Ishikawa (cell line): ENCODE data around the gene PHF23.

Experiments
- CEBPB ChIP-seq: IDR thresholded peaks from 2 replicates; pipeline ENCODE4 v1.6.1; 2012
- CREB1 ChIP-seq: IDR thresholded peaks from 2 replicates; pipeline ENCODE4 v1.6.1; 2012; ENCODE audit warnings: low read depth
- EGR1 ChIP-seq: IDR thresholded peaks from 2 replicates; pipeline ENCODE4 v1.6.1; 2012
- EP300 ChIP-seq: IDR thresholded peaks from 2 replicates; pipeline ENCODE4 v1.6.1; 2012; ENCODE audit warnings: borderline replicate concordance
- FOXM1 ChIP-seq: IDR thresholded peaks from 2 replicates; pipeline ENCODE4 v1.6.1; 2012; ENCODE audit warnings: low read depth, borderline replicate concordance
- NFIC ChIP-seq: IDR thresholded peaks from 2 replicates; pipeline ENCODE4 v1.6.1; 2012
- RAD21 ChIP-seq: IDR thresholded peaks from 2 replicates; pipeline ENCODE4 v1.6.1; 2012; ENCODE audit warnings: low read depth
- TAF1 ChIP-seq: IDR thresholded peaks from 2 replicates; pipeline ENCODE4 v1.6.1; 2012; ENCODE audit warnings: low read depth, mild to moderate bottlenecking
- TCF12 ChIP-seq: IDR thresholded peaks from 2 replicates; pipeline ENCODE4 v1.6.1; 2012; ENCODE audit warnings: low read depth
- TEAD4 ChIP-seq: IDR thresholded peaks from 2 replicates; pipeline ENCODE4 v1.6.1; 2012
- YY1 ChIP-seq: IDR thresholded peaks from 2 replicates; pipeline ENCODE4 v1.6.1; 2012; ENCODE audit warnings: low read depth
- ZBTB7A ChIP-seq: IDR thresholded peaks from 2 replicates; pipeline ENCODE4 v1.6.1; 2012; ENCODE audit warnings: low read depth
- TF ChIP-seq, protein P1 (sequence below): IDR thresholded peaks from 2 replicates; pipeline ENCODE4 v1.6.1; 2012
- TF ChIP-seq, protein P2 (sequence below): IDR thresholded peaks from 2 replicates; pipeline ENCODE4 v1.6.1; 2012; ENCODE audit warnings: low read depth, mild to moderate bottlenecking
- TF ChIP-seq, protein P3 (sequence below): IDR thresholded peaks from 2 replicates; pipeline ENCODE4 v1.6.1; 2012

The PHF23 gene

DNA sequence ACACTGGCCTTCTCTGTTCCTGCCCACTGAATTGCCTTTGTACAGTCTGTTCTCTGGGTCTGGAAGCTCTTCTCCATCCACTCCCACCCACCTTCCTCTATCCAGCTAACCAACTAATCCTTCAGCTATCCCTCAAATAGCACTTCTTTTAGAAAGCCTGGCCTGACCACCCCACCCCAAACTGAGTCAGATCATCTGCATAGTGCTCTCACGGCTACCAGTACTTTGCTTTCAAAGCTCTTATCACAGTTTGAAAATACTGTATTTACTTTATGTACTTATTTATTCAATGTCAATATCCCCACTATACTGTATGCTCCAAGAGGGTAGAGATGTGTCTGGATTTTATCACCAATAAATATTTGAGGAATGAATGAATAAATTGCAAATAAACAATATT is 27.5 kb upstream of the PHF23 start:
- TF ChIP-seq, protein P1, sequence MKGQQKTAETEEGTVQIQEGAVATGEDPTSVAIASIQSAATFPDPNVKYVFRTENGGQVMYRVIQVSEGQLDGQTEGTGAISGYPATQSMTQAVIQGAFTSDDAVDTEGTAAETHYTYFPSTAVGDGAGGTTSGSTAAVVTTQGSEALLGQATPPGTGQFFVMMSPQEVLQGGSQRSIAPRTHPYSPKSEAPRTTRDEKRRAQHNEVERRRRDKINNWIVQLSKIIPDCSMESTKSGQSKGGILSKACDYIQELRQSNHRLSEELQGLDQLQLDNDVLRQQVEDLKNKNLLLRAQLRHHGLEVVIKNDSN, result no peak
- TF ChIP-seq NFIC, result no peak
- TF ChIP-seq RAD21, result no peak
- no peak for TF ChIP-seq TAF1
- TF ChIP-seq TCF12, result no peak
- TF ChIP-seq, protein P2, sequence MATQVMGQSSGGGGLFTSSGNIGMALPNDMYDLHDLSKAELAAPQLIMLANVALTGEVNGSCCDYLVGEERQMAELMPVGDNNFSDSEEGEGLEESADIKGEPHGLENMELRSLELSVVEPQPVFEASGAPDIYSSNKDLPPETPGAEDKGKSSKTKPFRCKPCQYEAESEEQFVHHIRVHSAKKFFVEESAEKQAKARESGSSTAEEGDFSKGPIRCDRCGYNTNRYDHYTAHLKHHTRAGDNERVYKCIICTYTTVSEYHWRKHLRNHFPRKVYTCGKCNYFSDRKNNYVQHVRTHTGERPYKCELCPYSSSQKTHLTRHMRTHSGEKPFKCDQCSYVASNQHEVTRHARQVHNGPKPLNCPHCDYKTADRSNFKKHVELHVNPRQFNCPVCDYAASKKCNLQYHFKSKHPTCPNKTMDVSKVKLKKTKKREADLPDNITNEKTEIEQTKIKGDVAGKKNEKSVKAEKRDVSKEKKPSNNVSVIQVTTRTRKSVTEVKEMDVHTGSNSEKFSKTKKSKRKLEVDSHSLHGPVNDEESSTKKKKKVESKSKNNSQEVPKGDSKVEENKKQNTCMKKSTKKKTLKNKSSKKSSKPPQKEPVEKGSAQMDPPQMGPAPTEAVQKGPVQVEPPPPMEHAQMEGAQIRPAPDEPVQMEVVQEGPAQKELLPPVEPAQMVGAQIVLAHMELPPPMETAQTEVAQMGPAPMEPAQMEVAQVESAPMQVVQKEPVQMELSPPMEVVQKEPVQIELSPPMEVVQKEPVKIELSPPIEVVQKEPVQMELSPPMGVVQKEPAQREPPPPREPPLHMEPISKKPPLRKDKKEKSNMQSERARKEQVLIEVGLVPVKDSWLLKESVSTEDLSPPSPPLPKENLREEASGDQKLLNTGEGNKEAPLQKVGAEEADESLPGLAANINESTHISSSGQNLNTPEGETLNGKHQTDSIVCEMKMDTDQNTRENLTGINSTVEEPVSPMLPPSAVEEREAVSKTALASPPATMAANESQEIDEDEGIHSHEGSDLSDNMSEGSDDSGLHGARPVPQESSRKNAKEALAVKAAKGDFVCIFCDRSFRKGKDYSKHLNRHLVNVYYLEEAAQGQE, result no peak
- TF ChIP-seq CEBPB, result no peak
- TF ChIP-seq FOXM1, result no peak
- TF ChIP-seq EGR1, result no peak
- TF ChIP-seq CREB1, result no peak
- TF ChIP-seq, protein P3, sequence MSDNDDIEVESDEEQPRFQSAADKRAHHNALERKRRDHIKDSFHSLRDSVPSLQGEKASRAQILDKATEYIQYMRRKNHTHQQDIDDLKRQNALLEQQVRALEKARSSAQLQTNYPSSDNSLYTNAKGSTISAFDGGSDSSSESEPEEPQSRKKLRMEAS, result no peak
- TF ChIP-seq YY1, result no peak
- TF ChIP-seq TEAD4, result no peak
- TF ChIP-seq EP300, result no peak

DNA sequence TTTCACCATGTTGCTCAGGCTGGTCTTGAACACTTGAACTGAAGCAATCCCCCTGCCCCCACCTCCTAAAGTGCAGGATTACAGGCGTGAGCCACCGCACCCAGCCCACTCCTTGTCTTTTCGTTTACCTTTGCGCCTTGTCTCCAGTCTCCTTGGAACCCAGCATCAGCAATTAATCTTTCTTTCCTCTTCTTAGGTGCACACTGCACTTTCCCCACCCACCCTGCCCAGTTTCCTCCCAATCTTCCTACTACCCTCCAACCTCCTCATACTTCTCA is 24.5 kb upstream of the PHF23 start:
- TF ChIP-seq, protein P2, result no peak
- TF ChIP-seq TAF1 (no peak), EP300 (no peak), TCF12 (no peak)

DNA sequence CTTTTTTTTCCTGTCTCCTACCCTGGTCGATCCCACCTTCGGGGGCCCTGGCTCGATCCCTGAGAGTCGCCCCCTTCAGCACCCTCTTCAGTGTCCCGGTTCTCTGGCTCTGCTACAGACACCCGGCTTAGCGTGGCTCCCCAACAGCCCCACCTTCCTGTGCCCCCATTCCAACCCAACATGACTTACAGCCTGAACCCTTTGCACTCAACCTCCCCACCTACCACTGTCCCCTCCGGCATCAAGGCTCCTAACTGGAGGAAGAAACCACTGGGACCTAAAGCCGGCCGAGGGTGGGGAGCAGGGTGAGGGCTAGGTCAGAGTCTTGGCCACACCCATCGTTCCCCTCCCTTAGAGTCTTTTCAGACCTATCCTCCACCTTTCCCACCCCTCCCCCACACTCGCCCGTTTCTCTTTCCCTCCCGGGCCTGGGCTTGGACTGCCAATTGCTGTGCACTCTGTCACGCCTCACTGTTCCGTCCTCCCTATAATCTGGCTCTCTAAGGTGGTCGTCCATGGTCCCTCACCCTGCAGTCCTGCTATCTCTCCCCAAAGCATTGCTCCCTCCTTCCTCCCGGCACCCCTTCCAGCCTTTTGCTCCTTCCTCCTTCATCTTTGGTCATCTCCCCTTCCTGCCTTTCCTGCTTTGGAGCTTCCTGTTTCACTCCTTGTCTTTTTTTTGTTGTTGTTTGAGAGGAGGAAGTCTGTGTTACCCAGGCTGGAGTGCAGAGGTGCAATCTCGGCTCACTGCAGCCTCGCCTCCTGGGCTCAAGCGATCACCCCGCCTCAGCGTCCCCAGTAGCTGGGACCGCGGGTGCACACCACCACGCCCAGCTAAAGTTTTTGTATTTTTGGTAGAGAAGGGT is 23.9 kb upstream of the PHF23 start:
- TF ChIP-seq ZBTB7A (0 out of 2 replicates have a peak, but pooled peaks have one; percentile 51), CREB1 (no peak), TAF1 (no peak)
- TF ChIP-seq, protein P2, result no peak

DNA sequence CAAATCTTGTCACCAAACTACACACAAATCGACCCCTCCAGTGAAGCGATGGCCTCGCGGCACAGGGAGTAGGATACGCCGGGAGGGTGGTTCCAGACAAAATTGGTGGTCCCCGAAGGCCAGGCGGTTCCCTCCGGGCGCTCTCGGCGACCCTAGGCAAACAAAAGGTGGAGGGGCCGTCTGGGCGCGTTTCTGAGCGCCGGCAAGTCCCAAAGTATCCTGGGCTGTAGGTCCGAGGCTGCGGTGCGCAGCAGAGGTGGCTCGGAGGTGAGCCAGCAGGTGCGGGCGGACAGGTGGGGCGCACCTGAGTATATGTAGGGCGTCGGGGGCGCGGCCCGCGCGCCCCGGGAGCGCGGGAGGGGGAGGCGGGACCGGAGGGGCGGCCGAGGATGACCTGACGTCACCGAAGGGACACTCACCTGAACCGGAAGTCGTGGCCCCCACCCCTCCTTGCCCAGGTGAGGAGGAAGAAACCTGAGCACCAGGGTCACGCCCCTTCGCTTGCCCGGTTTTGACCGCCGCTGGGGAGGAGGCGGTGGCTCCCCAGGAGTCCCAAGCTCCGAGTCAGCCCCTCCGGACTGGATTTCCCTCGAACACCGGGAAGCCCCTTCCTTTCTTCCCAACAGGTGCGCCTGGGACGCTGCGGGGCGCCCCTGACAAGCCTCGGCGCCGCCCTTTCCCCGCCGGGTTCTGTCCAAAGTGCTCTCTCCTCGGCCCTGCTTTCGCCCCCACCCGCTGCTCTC is 23.1 kb upstream of the PHF23 start, which contains the start of gene CLDN7:
TSS of gene CLDN7 (minus strand) at position 287 of the 743 bp plus-strand sequence. CDS start 435 bp downstream, outside the sequence.
- TF ChIP-seq TAF1 (peak; percentile 76), ZBTB7A (no peak; the same call in 1 of the 2 replicates), NFIC (no peak), CREB1 (peak; percentile 68), YY1 (no peak), TEAD4 (peak; percentile 17; the same call in 1 of the 2 replicates), RAD21 (no peak), CEBPB (no peak; the same call in 1 of the 2 replicates), TCF12 (peak; percentile 80; the same call in 1 of the 2 replicates), EP300 (peak; percentile 48; the same call in 1 of the 2 replicates), FOXM1 (no peak), EGR1 (no peak)
- TF ChIP-seq, protein P1, result 0 out of 2 replicates have a peak, but pooled peaks have one; percentile 11
- TF ChIP-seq, protein P2, result no peak
- TF ChIP-seq, protein P3, result peak; percentile 76
